Upper lobe of right lung (tissue), 1 donor: ENCODE results near the gene ZNF558. TPM values are rescaled to one million over a fixed set of nuclear protein-coding genes. Genes with fewer than 3 reads are reported as not detected.

ENCODE experiments used
- ATAC-seq: fragments of 200-7000 bp; cut with Tn5 transposase; one replicate; pipeline ENCODE4 v1.9.1; 2020; ENCODE audit warnings: mild to moderate bottlenecking, moderate library complexity
- DNase-seq: peaks from one replicate; pipeline ENCODE4 v3.0.0-alpha.2; 2020
- H3K27ac ChIP-seq: fragments of 200-600 bp; one replicate; pipeline ENCODE4 v1.8.0; 2022
- H3K27me3 ChIP-seq: fragments of 200-600 bp; one replicate; pipeline ENCODE4 v1.8.0; 2022; ENCODE audit warnings: mild to moderate bottlenecking
- H3K36me3 ChIP-seq: fragments of 200-600 bp; one replicate; pipeline ENCODE4 v1.8.0; 2022
- H3K4me1 ChIP-seq: fragments of 200-600 bp; one replicate; pipeline ENCODE4 v1.8.0; 2022
- H3K4me3 ChIP-seq: fragments of 200-600 bp; one replicate; pipeline ENCODE4 v1.8.0; 2022; ENCODE audit warnings: mild to moderate bottlenecking
- H3K9me3 ChIP-seq: fragments of 200-600 bp; one replicate; pipeline ENCODE4 v1.8.0; 2022
- intact Hi-C: fragments of 100-400 bp; cut with DNase I; formaldehyde crosslinking; loops from one replicate; pipeline ENCODE4 v1.11.0; 2022
- total RNA-seq: library from RNA; stranded (reverse); fragmentation: NEBNext Ultra II Directional; extraction: Animal tissue kit (Norgen Biotek cat#: 25700); gene quantifications from one replicate; pipeline ENCODE4 v1.2.1, GENCODE V29; 2021
- TF ChIP-seq, protein P1 (sequence below): fragments of 200-600 bp; IDR thresholded peaks from one replicate; pipeline ENCODE4 v1.8.0; 2022; ENCODE audit warnings: antibody characterized with exemption
- donor health status: DM: no; HTN: yes; CAD: no; lungs with severe emphysema.

ZNF558 gene
- total RNA-seq, 1 donor from 2014 or later = 27.6 TPM

DNA sequence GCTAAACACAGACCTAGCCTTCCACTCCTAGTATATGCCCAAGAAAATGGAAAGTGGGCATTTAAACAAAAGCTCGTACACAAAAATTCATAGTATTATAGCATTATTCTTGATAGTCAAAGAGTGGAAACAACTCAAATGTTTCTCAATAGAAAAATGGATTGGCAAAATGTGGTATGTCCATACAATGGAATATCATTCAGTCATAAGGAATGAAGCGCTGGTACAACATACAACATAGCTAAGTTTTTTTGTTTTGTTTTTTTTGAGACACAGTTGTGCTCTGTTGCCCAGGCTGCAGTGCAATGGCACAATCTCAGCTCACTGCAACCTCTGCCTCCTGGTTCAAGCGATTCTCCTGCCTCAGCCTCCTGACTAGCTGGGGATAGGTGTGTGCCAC lies 11.9 kb downstream of the ZNF558 start:
- H3K9me3 ChIP-seq = peaks cover 34% of the 10 kb centered on the region
- TF ChIP-seq, protein P1, sequence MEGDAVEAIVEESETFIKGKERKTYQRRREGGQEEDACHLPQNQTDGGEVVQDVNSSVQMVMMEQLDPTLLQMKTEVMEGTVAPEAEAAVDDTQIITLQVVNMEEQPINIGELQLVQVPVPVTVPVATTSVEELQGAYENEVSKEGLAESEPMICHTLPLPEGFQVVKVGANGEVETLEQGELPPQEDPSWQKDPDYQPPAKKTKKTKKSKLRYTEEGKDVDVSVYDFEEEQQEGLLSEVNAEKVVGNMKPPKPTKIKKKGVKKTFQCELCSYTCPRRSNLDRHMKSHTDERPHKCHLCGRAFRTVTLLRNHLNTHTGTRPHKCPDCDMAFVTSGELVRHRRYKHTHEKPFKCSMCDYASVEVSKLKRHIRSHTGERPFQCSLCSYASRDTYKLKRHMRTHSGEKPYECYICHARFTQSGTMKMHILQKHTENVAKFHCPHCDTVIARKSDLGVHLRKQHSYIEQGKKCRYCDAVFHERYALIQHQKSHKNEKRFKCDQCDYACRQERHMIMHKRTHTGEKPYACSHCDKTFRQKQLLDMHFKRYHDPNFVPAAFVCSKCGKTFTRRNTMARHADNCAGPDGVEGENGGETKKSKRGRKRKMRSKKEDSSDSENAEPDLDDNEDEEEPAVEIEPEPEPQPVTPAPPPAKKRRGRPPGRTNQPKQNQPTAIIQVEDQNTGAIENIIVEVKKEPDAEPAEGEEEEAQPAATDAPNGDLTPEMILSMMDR = no peak
- DNase-seq (no peak), ATAC-seq (no peak)
- no peak overlapping the region for H3K4me3 ChIP-seq
- peaks cover 65% of the 10 kb centered on the region for H3K36me3 ChIP-seq
- H3K4me1 ChIP-seq = no peaks in the 10 kb centered on the region
- no peaks in the 10 kb centered on the region for H3K27me3 ChIP-seq
- no peak overlapping the region for H3K27ac ChIP-seq
- intact Hi-C loops = no loop called here

- no peaks in the 10 kb centered on the region for H3K4me1 ChIP-seq
- H3K27me3 ChIP-seq = no peaks in the 10 kb centered on the region
- intact Hi-C loops = no loop called here
- H3K4me3 ChIP-seq = no peak overlapping the region
- TF ChIP-seq, protein P1 = no peak
- no peak overlapping the region for H3K27ac ChIP-seq
- DNase-seq (no peak), ATAC-seq (no peak)
- H3K36me3 ChIP-seq = peaks cover 61% of the 10 kb centered on the region
- H3K9me3 ChIP-seq = peaks cover 79% of the 10 kb centered on the region
These were observed 16.3 kb downstream of the ZNF558 start for GRCh38 chr19:8815780-8816179.

- Histone ChIP-seq H3K36me3 (peaks cover 51% of the 10 kb centered on the region), H3K4me1 (no peaks in the 10 kb centered on the region), H3K27ac (no peak overlapping the region), H3K27me3 (no peaks in the 10 kb centered on the region), H3K9me3 (peaks cover 85% of the 10 kb centered on the region), H3K4me3 (no peak overlapping the region)
- DNase-seq = no peak
- intact Hi-C loops = no loop called here
- TF ChIP-seq, protein P1 = no peak
- ATAC-seq = no peak
These were observed 17.9 kb downstream of the ZNF558 start for GRCh38 chr19:8814176-8814575.

DNA sequence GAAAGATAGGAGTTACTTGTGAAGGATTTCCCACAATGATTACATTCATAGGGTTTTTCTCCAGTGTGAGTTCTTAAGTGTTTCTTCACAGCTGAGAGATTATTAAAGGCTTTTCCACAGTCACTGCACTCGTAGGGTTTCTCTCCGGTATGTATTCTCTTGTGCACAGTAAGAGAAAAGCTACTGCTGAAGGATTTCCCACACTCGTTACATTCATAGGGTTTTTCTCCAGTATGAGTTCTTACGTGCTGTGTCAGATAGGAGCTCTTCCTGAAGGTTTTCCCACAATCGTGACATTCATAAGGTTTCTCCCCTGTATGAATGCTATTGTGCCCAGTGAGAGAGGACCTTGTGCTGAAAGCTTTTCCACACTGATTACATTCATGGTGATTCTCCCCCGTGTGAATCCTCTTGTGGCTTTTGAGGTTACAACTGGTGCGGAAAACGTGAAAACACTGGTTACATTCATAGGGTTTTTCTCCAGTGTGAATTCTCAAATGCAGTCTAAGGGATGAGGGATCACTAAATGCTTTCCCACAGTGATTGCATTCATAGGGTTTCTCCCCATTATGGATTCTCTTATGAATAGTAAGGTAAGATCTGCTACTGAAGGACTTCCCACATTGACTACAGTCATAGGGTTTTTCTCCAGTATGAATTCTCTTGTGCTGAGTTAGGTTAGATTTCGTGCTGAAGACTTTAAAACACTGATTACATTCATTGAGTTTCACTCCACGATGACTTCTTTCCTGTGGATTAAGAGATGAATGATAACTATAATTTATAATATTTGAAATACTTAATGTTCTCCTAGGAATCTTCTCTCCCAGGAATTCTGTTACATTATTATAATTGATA lies 20.6 kb downstream of the ZNF558 start:
- intact Hi-C loops = no loop called here
- Histone ChIP-seq H3K27me3 (no peaks in the 10 kb centered on the region), H3K4me1 (no peaks in the 10 kb centered on the region), H3K4me3 (no peak overlapping the region), H3K36me3 (peaks cover 48% of the 10 kb centered on the region), H3K27ac (no peak overlapping the region), H3K9me3 (peaks cover 94% of the 10 kb centered on the region)
- ATAC-seq (no peak), DNase-seq (no peak)
- TF ChIP-seq, protein P1 = no peak

GRCh38 chr19:8806661-8807060 lies 25.4 kb downstream of the ZNF558 start:
- TF ChIP-seq, protein P1 = no peak
- Histone ChIP-seq H3K4me3 (no peak overlapping the region), H3K27me3 (no peaks in the 10 kb centered on the region), H3K36me3 (peaks cover 26% of the 10 kb centered on the region), H3K4me1 (no peaks in the 10 kb centered on the region), H3K27ac (no peak overlapping the region), H3K9me3 (peaks cover 81% of the 10 kb centered on the region)
- ATAC-seq (no peak), DNase-seq (no peak)
- intact Hi-C loops = no loop called here
